Embryonic facial prominence (tissue), 1 donor: ENCODE results near the gene LDLRAD4.
A peak's percentile ranks its signal among the peaks of the same experiment; 100 is the strongest.

Experiments used
- DNase-seq: peaks from one replicate; pipeline ENCODE4 v3.0.0-alpha.2; 2016; ENCODE audit errors: extremely low spot score

The LDLRAD4 gene

GRCh38 chr18:13446024-13446423 lies 227.5 kb downstream of the LDLRAD4 start:
- no peak for DNase-seq

- no peak for DNase-seq
These were observed 228.3 kb downstream of the LDLRAD4 start for GRCh38 chr18:13446610-13447461.

DNA sequence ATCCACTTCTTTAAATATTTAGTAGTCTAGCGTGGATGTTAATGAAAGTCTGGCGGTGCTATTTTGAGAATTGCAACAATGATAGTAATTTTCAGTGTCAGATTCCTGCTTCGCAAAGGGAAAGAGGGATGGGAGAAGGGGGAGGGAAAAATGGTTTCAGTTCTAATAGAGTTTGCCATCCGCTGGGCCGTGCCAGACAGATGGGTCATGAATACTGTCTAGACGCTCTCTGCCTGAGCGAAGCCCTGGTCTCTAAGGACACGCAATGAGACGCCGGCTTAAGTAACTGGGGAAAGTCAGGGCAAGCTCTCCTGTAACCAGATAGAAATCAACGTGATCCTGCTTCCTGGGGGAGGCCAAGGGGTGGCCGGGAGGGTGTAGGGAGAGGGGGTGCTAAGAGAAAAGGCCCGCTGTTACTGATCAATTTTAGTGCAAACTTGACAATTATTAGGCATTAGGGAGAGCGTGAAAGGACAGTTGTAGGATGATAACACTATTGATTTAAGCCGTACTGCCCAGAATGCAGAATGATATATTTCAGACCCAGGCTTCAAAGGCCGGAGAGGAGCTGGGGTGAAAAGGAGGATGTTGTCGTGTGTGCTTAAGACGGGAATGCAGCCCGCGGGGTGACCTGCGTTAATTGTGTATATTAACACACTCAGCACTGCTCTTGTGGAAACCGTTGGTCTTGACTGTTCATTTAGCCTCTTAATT lies 229.2 kb downstream of the LDLRAD4 start:
- DNase-seq, result peak; percentile 37

DNA sequence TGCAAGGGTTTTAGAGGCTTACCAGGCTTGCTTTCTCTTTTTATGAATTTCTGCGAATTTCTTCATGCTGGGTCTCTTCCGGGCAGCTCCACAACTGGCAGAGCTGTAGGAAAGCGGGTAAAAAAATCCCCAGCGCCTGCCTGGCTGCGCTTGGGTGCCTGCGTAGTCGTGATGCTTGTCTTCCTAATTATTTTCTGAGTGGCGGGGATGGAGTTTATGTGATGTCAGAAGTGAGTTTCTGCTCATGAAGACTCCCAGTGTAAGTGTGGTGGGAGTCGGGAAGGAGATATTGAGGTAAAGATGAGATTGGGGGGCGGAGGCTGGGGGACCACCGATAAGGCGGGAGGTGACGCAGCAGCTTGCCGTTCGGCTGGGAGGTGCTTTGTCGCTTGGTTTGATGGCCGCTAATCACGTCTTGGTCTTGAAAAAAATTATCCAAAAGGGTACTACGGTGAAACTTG lies 229.8 kb downstream of the LDLRAD4 start:
- DNase-seq, result no peak

DNA sequence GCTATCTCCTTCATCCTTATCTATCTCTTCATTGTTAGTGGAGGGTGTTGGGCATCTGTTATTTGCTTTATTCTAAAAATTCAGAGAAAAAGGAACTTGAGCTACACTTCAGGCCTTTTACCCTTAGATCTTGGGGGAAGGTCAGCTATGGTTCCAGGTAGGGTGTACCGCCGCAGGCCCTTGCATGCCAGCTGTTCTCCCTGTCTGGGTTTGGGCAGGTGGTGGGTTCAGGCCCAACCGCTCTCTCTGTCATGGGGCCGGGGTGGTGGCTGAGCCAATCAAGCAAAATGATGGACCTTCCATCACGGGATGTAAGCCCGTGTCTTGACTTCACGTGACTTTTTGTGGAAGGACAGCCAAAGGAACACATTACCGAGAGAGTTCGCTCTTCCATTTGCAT lies 231.1 kb downstream of the LDLRAD4 start:
- no peak for DNase-seq

GRCh38 chr18:13450289-13451212 lies 232.0 kb downstream of the LDLRAD4 start:
- DNase-seq, result no peak

- no peak for DNase-seq
These were observed 232.6 kb downstream of the LDLRAD4 start for GRCh38 chr18:13451213-13451540.

DNA sequence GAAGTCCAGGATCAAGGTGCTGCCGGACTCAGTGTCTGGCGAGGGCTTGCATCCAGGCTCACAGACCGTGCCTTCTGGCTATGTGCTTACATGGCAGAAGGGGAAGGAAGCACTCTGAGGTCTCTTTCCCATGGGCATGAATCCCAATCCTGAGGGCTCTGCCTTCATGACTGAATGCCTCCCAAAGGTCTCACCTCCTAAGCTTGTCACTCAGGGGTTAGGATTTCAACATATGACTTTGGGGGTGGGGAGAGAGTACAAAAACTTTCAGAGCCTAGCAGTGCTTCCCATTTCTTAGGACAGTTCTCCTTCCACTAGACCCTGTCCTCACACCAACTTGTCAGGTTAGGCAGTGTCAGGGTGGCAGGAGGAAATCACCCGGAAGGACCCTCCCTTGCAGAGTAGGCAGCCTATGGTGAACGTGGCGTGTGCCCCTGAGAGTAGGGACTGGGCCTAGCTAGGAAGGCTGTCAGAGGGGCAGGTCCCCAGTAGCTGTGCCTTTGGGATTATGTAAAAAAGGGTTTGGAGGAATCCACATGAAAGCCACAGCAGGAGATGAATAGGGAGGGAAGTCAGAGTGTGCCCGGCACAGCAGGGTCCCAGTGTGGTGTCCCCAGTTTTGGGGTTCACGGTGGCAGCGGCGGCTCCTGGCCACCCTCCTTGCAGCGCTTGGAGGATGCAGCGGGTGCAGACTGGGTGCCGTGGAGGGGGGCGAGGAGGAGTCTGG lies 233.3 kb downstream of the LDLRAD4 start:
- DNase-seq, result no peak

GRCh38 chr18:13452388-13452811 lies 233.8 kb downstream of the LDLRAD4 start:
- DNase-seq, result no peak

- DNase-seq, result no peak
These were observed 234.5 kb downstream of the LDLRAD4 start for GRCh38 chr18:13452871-13453680.

DNA sequence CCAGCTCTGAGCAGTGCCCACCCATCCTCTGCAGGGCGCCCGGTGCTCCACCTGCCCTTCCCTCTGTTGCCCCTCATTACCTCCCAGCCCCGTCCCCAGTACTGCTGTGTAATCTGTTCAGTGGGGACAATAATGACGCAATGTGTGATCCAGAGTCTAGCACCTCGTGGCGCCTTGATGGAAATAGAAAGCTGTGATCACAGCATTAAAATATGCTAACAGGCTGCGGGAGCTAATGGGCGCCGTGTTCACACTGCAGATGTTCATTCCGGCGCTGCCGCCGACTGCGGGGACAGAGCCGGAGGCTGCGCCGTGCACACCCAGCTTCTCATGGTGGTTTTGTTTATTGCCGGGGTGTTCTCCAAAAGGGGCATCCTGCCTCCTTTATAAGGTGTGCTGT lies 235.2 kb downstream of the LDLRAD4 start:
- no peak for DNase-seq

- no peak for DNase-seq
These were observed 236.0 kb downstream of the LDLRAD4 start for GRCh38 chr18:13454363-13455150.

- DNase-seq, result no peak
These were observed 236.9 kb downstream of the LDLRAD4 start for GRCh38 chr18:13455471-13455870.

- no peak for DNase-seq
These were observed 237.5 kb downstream of the LDLRAD4 start for GRCh38 chr18:13455960-13456481.

GRCh38 chr18:13456736-13457271 lies 238.2 kb downstream of the LDLRAD4 start:
- DNase-seq, result no peak

GRCh38 chr18:13457327-13457726 lies 238.8 kb downstream of the LDLRAD4 start:
- no peak for DNase-seq

GRCh38 chr18:13460946-13461345 lies 242.4 kb downstream of the LDLRAD4 start:
- no peak for DNase-seq

DNA sequence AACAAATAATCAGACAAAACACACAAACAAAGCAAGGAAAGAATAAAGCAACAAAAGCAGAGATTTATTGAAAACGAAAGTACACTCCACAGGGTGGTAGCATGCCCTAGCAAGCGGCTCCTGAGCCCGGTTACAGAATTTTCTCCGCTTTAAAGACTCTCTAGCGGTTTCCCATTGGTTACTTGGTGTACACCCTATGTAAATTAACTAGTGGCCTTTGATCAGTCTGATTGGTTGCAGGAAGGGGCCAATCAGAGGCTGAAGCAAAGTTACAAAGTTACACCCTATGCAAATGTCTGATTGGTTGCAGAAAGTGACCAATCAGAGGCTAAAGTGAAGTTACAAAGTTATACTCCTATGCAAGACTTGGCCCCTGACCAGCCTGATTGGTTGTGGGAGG lies 242.9 kb downstream of the LDLRAD4 start:
- DNase-seq, result no peak

DNA sequence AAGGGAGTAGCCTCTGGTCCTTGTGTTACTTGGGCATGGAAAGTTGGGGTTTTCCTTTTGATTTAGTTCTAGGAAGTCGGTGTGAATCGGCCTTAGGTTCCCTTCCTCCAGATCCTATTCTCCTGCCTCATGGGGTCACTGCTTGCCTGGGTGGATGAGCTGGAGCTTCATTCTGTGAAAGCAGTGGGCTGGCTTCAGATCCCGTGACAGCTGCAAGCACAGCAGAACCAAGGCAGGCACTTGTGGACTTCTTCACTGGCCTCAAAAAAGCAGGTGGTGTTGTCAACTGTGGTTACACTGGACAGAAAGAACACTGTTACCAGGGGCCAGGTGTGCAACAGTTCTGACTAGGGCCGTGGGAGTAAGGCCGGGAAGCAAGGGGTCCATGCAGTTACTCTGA lies 243.4 kb downstream of the LDLRAD4 start:
- no peak for DNase-seq
